NCI-H1092 treated with DMSO at 0.1 percent for 48 hours (cell line): ENCODE measurements around the gene CD248.
"Not testable (repeated sequence)": the region's sequence is repeated elsewhere in the genome, so short reads cannot be mapped to it uniquely, and the experiment has no call there.

Source experiments
- DNase-seq: peaks from one replicate; lab custom pipeline; 2025; lab: John Stamatoyannopoulos, UW

Gene CD248

DNA sequence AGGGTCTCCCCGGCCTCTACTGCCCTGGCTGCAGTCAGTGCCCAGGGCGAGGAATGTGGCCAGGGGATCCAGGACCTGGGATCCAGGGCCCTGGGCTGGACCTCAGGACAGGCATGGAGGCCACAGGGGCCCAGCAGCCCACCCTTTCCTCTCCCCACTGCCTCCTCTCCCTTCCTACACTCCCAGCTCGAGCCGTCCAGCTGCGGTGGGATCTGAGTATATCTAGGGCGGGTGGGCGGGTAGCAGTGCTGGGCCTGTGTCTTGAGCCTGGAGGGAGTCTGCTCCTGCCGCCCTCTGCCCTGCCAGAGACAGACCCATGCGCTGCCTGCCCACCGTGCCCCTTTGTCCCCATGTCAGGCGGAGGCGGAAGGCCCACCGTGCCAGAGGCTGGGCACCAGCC is 40.2 kb downstream of the CD248 start:
- not testable (repeated sequence) for DNase-seq

DNA sequence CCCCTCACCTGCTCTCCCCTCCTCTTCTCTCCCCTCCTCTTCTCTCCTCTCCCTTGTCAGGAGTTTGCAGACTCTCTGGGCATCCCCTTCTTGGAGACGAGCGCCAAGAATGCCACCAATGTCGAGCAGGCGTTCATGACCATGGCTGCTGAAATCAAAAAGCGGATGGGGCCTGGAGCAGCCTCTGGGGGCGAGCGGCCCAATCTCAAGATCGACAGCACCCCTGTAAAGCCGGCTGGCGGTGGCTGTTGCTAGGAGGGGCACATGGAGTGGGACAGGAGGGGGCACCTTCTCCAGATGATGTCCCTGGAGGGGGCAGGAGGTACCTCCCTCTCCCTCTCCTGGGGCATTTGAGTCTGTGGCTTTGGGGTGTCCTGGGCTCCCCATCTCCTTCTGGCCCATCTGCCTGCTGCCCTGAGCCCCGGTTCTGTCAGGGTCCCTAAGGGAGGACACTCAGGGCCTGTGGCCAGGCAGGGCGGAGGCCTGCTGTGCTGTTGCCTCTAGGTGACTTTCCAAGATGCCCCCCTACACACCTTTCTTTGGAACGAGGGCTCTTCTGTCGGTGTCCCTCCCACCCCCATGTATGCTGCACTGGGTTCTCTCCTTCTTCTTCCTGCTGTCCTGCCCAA is 40.7 kb downstream of the CD248 start:
- DNase-seq = no peak

DNA sequence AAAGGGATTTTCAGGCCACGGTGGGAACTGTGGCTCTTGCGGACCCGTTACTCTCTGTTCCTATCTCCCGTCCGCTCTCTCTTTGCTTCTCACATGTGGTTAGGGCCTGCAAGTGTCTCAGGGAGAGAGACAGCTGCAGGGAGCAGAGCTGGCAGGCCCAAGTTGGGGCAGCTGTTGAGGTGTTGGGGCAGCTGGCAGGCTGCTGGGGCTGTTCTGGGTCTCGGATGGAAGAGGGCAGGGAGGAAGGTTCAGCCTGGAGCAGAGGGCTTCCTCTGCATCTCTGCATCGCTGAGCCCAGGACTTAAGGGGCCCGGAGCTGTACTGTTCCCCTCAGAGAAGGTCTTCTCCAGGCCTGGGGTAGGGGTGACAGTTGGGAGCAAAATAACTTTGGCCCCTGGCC is 41.4 kb downstream of the CD248 start:
- no peak for DNase-seq

DNA sequence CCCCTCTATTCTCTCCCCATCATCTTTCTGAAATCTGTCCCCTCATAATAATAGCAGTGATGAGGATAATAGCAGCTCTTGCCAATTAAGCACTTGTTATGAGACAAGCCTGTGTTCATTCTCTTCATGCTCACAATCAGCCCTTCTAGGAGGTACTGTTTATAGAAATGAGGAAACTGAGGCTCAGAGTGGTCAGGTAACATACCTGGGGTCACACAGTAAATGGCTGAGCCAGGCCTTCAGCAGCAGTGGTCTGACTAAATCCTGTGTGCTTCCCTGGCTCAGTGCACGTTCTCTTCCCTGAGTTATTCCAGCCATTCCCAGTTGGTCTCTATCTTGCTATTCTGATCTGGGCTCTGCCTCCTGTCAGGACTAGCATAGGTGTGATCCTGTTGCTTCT is 42.6 kb downstream of the CD248 start:
- no peak for DNase-seq

DNA sequence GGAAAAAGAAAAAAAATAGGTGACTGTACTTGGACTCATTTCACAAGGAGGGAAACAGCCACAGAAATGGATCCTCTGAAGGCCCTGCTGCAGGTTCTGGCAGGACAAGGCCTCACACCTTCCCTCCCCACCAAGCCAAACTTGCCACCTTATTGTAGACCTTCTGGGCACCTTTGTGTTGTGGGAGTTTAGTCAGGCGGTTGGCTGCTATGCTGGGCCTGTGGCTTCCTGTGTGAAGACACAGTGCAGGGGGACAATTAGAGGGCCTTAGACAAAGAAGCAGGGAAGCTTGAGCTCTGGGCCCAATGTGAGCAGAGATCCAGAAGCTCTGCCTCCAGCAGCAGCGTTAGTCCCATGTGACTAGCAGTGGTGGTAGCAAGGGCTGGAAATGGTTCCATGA is 44.2 kb downstream of the CD248 start:
- DNase-seq = no peak

DNA sequence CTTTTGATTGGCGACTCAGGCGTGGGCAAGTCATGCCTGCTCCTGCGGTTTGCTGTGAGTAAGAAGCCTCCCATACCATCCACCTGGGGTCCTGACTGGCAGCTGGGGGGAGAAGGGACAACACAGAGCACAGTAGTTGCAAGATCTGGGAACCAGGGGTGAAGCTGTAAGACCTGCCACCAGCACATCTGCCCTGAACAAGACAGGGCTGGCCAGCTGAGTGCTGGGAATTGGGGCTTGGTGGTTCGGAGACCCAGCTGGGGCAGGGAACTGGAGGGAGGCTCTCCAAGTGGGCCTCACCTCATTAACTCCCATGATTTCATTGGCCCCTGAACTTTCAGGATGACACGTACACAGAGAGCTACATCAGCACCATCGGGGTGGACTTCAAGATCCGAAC is 45.0 kb downstream of the CD248 start:
- DNase-seq = no peak

DNA sequence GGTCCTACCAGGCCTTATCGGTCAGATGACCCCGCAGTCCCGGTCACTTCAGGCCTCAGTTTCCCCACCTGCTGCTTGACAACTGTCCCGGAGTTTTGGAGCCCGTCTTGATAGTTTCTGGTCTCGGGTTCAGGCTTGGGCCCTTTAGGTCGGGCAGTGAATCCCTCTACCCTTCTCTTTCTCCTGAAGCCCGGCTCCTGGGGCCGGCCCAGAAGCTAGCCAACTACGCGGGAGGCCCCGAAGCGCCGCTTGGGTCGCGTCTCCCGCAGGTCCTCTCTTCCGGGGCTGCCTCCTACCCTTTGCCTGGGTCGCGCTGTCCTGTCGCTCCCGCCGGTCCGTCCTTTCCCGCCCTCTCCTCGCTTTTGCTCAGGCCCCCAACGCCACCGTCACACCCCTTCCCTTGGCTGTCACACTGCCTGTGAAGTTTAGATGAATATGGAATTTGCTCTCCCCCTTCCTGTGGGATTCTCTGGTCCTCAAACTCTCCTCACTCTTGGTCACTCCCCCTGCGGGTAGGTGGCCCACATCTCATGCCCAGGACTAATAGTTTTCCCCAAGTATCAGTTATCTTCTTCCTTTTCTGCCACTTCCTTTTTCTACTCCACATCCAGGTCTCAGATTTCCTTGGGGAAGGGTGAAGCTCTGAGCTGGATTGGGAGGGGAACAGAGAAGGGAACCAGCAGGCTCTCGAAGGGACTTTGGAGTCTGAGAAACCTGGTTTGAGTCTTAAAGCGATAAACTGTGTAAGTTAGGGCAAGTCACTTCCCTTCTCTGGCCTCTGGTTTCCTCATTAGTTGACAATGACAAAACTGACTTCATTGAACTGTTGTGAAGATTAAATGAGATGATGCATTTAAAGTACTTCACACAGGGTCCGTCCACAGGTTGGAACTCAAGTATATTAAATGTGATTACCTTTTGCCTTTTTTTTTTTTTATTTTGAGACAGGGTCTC is 47.6 kb downstream of the CD248 start:
- peak; percentile 47 for DNase-seq

DNA sequence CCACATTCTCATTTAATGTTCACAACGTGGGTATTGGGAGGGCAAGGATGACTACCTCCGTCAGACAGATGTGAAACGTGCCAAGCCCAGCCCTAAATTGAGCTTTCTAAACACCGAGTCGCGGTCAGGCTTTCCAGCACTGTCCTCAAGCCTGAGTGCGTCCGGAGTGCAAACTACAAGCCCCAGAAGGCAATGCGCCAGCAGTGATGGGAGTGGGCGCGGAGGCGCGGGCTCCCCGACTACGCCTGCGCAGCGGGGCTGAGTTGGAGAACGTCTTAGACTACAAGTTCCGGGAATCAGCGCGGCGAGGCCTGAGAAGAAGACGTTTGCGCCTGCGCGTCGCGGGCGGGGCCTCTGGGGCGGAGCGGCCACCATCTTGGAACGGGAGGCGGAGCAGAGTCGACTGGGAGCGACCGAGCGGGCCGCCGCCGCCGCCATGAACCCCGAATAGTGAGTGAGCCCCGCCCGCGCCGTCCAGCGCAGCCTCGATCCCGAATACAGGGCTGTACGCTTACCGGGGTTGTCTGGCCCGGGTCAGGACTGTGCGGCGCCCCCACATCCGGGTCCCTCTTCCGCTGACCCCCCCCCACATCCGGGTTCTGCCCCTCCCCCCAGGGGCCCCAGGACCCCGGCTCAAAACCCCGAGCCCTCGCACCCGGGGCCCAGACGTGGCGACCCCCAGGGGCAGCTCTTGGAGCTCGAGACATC is 48.4 kb downstream of the CD248 start, which contains the start of gene RAB1B:
Gene RAB1B (plus strand): TSS at position 396 of the 708 bp plus-strand sequence. CDS start 41 bp downstream, at position 437.
- peak; percentile 100 for DNase-seq

DNA sequence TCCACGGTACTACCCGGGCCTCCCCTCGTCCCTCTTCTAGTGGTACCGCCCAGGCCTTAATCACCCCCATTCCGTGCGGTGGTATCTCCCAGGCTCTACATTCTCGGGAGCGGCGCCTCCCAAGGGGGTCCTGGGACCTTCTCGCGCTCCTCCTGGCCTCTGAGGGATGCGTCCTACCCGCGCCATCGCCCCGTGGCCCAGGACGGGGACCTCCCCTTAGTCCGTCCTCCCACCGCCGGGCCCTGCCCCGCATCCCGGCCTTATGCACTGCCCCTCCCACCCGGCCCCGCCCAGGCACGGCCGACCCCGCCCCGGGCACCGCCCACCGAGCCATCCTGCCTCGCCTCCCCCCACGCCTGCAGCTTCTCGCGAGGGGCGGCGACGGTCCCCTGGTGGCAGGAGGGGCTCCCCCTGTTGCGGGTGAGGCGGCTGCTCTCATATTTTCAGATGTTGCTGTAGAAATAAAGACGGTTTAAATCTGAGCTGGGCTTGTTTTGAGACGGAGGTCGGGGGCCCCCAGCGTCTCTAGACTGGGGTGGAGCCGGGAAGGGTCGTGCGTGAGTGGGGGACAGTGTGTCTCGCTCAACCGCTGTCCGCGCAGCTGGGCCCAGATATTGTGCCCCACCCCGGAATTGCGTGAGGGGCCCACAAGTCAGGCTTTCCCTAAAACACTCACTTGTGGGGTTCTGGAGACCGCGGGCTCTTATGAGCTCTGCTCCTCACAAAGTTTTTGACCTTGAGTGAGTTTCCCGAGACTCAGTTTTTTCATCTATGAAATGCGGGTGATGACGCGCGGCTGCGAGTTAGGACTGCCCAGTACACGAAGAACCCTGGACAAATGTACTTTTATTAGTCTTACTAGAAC is 49.2 kb downstream of the CD248 start:
- DNase-seq = peak; percentile 85

DNA sequence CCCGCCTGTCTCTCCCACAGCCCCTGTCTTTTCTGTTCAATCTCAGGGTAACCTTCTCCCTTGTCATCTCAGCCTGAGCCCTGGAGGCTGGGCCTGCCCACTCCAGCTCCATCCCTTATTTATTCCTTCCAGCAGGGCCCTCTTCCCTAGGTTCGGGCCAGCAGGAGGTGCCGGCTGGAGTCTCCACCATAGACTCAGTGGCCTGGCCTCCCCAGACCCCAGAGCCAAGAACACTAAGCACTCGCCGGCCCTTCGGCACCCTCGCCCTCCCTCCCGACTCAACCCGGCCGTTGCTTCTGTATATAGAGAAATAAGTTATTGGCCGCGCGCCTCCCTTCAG is 49.8 kb downstream of the CD248 start:
- no peak for DNase-seq

DNA sequence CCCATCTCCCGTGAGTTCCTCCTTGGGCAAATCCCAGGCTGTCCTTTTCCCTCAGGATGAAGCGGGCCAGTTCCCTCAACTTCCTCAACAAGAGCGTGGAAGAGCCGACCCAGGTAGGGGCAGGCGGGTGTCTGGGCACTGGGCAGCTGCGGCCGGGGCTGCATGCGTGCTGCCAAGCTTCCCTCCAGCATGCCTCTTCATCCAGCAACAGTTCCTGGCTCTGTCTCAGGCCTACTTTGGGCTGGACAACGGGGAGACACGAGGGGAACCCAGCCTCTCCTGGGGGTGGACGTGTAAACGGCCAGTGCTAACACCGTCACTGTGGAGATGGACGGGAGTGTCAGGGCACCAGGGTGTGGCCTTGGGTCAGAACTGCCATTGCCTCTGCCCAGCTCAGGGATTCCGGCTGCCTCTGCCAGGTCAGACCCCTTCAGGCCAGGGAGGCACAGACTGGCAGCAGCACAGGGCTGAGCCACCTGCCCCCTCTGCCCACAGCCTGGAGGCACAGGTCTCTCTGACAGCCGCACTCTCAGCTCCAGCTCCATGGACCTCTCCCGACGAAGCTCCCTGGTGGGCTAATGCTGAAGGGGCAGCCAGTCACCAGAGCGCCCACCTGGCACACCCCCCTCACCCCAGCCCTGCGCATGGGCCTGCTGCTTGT is 50.3 kb downstream of the CD248 start:
- DNase-seq = no peak

DNA sequence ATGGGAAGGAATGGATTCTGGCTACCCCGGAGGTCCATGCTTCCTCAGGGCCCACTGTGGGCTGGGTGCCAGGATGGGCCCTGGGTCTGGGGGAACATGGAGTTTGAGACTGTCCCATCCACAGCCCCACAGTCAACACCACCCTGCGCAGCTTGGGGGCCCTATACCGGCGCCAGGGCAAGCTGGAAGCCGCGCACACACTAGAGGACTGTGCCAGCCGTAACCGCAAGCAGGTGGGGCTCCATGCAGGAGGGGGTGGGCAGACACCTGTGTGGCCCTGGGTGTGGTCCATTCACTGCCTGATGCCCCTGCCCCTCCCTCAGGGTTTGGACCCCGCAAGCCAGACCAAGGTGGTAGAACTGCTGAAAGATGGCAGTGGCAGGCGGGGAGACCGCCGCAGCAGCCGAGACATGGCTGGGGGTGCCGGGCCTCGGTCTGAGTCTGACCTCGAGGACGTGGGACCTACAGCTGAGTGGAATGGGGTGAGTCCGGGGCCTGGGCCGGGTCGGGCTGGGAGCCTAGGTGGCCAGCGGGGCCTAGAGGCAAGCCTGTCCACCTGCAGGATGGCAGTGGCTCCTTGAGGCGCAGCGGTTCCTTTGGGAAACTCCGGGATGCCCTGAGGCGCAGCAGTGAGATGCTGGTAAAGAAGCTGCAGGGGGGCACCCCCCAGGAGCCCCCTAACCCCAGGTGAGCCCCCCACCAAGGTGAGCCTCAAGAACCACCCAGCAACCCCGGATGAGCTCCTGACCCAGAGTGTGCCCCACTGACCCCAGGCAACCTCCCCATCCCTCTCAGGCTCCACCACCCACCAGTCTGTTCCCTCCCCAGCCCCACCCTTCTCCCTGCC is 51.1 kb downstream of the CD248 start:
- no peak for DNase-seq

DNA sequence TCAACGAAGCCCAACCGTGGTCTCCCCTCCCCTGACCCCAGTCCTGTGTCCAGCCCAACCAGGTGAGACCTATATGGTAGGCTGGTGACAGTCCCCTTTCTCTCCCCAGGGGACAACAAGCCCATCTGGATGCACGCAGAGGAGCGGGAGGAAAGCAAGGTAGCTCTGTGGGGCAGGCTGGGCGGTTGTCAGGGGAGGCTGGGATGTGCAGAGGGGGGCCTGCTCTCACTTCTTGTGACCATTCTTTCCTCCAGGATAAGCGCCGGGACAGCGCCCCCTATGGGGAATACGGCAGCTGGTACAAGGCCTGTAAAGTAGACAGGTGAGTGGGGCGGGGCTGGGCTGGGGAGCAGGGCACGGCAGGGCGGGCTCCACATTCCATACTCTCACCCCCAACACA is 51.9 kb downstream of the CD248 start:
- no peak for DNase-seq
